HepG2 (cell line): ENCODE results near the gene BPIFB2. TPM values are rescaled to one million over a fixed set of nuclear protein-coding genes. Genes with fewer than 3 reads are reported as not detected.

ENCODE experiments used
- ATF5 ChIP-seq: sonication (generic); formaldehyde crosslinking; IDR thresholded peaks from 2 replicates; pipeline ENCODE4 v1.4.0; 2020; ENCODE audit warnings: mild to moderate bottlenecking, low read depth, missing genetic modification reagents
- CENPBD1 ChIP-seq: sonication (generic); formaldehyde crosslinking; IDR thresholded peaks from 2 replicates; pipeline ENCODE4 v1.8.0; 2022; ENCODE audit warnings: missing genetic modification reagents, low read depth, mild to moderate bottlenecking, borderline replicate concordance
- FOXK1 ChIP-seq: sonication (generic); formaldehyde crosslinking; IDR thresholded peaks from 2 replicates; pipeline ENCODE4 v1.4.0; 2020; ENCODE audit warnings: low read depth, missing genetic modification reagents, borderline replicate concordance
- FOXP1 ChIP-seq, 2 experiments: fragments of 450-650 bp in 1 of 2; IDR thresholded peaks; 2 replicates each; pipeline ENCODE4 v1.6.1; 2017 to 2018; ENCODE audit warnings: antibody characterized with exemption in 1 of 2
- GATAD1 ChIP-seq: IDR thresholded peaks from 2 replicates; pipeline ENCODE4 v1.6.1; 2016; ENCODE audit warnings: missing genetic modification reagents, missing compliant biosample characterization
- JUN ChIP-seq: sonication (generic); formaldehyde crosslinking; IDR thresholded peaks from 2 replicates; pipeline ENCODE4 v1.4.0; 2020; ENCODE audit warnings: mild to moderate bottlenecking, missing genetic modification reagents
- KMT2A ChIP-seq: sonication (generic); formaldehyde crosslinking; IDR thresholded peaks from 2 replicates; pipeline ENCODE4 v1.4.0; 2020; ENCODE audit warnings: missing genetic modification reagents
- NFIC ChIP-seq: IDR thresholded peaks from 2 replicates; pipeline ENCODE4 v1.6.1; 2012; ENCODE audit warnings: mild to moderate bottlenecking, low read length, inconsistent platforms
- PBX2 ChIP-seq: IDR thresholded peaks from 2 replicates; pipeline ENCODE4 v1.6.1; 2016; ENCODE audit warnings: control low read depth
- SNAPC5 ChIP-seq: sonication (generic); formaldehyde crosslinking; IDR thresholded peaks from 2 replicates; pipeline ENCODE4 v1.8.1; 2023; ENCODE audit warnings: mild to moderate bottlenecking, missing genetic modification reagents, borderline replicate concordance
- ZNF562 ChIP-seq: sonication (generic); formaldehyde crosslinking; IDR thresholded peaks from 2 replicates; pipeline ENCODE4 v1.8.0; 2022; ENCODE audit warnings: missing genetic modification reagents, borderline replicate concordance
- ZNF878 ChIP-seq: sonication (generic); formaldehyde crosslinking; IDR thresholded peaks from 2 replicates; pipeline ENCODE4 v1.8.1; 2023; ENCODE audit warnings: mild to moderate bottlenecking, missing genetic modification reagents, moderate library complexity
- ZSCAN31 ChIP-seq: sonication (generic); formaldehyde crosslinking; IDR thresholded peaks from 2 replicates; pipeline ENCODE4 v1.5.0; 2020; ENCODE audit warnings: low read depth, mild to moderate bottlenecking, missing genetic modification reagents
- polyA plus RNA-seq, 8 experiments: library from polyadenylated mRNA; depleted of rRNA in 3 of 8; stranded (reverse) in 7 of 8; unstranded in 1 of 8; fragments of >200 nt; fragmentation: Illumina TruSeq in 4 of 8; extraction: Trizol in 4 of 8; gene quantifications; 2 replicates each; pipeline versions ENCODE4 v1.2.1 to v1.2.3, GENCODE V29; 2011 to 2016; ENCODE audit warnings: low read depth in 4 of 8, missing spikeins in 1 of 8, mixed read lengths in 1 of 8; ENCODE audit not compliant: insufficient read depth in 1 of 8
- total RNA-seq, 5 experiments: library from RNA; depleted of rRNA; stranded (reverse); fragments of >200 nt; fragmentation: Illumina TruSeq; extraction: Trizol; gene quantifications; 2 replicates each; pipeline ENCODE4 v1.2.3, GENCODE V29; 2016; ENCODE audit warnings: low read depth in 1 of 5
- TF ChIP-seq, protein P1 (sequence below): sonication (generic); formaldehyde crosslinking; IDR thresholded peaks from 2 replicates; pipeline ENCODE4 v1.5.0; 2020; ENCODE audit warnings: missing genetic modification reagents
- TF ChIP-seq, protein P2 (sequence below): sonication (generic); formaldehyde crosslinking; IDR thresholded peaks from 2 replicates; pipeline ENCODE4 v1.5.0; 2020; ENCODE audit warnings: mild to moderate bottlenecking, missing genetic modification reagents, borderline replicate concordance

Gene BPIFB2
- total and polyA plus RNA-seq, 2 of the 13 experiments (the other 11 are each of a cell fraction or from before 2014, with no cell fraction given): 54.5 to 902 TPM

GRCh38 chr20:33005908-33006775 lies 1.4 kb upstream of the BPIFB2 start (continued):
- TF ChIP-seq, protein P1, sequence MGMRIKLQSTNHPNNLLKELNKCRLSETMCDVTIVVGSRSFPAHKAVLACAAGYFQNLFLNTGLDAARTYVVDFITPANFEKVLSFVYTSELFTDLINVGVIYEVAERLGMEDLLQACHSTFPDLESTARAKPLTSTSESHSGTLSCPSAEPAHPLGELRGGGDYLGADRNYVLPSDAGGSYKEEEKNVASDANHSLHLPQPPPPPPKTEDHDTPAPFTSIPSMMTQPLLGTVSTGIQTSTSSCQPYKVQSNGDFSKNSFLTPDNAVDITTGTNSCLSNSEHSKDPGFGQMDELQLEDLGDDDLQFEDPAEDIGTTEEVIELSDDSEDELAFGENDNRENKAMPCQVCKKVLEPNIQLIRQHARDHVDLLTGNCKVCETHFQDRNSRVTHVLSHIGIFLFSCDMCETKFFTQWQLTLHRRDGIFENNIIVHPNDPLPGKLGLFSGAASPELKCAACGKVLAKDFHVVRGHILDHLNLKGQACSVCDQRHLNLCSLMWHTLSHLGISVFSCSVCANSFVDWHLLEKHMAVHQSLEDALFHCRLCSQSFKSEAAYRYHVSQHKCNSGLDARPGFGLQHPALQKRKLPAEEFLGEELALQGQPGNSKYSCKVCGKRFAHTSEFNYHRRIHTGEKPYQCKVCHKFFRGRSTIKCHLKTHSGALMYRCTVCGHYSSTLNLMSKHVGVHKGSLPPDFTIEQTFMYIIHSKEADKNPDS (CRISPR knock-in tag): no peak; the same call in 1 of the 2 replicates
- TF ChIP-seq ZSCAN31 (CRISPR knock-in tag) (peak; percentile 92; the same call in 1 of the 2 replicates), FOXP1 (IDR thresholded peaks at IDR 0.05) (no peak), FOXP1 (CRISPR knock-in tag; IDR thresholded peaks at IDR 0.05) (peak; percentile 93), CENPBD1 (CRISPR knock-in tag) (no peak), ZNF878 (peak; percentile 77; the same call in 1 of the 2 replicates), GATAD1 (CRISPR knock-in tag) (peak; percentile 69), NFIC (peak; percentile 90), ATF5 (CRISPR knock-in tag) (no peak), ZNF562 (CRISPR knock-in tag) (no peak), PBX2 (no peak; the same call in 1 of the 2 replicates), SNAPC5 (CRISPR knock-in tag) (peak; percentile 71; the same call in 1 of the 2 replicates), JUN (CRISPR knock-in tag) (peak; percentile 39; the same call in 1 of the 2 replicates), KMT2A (no peak; the same call in 1 of the 2 replicates), FOXK1 (CRISPR knock-in tag) (peak; percentile 91; the same call in 1 of the 2 replicates)
- TF ChIP-seq, protein P2, sequence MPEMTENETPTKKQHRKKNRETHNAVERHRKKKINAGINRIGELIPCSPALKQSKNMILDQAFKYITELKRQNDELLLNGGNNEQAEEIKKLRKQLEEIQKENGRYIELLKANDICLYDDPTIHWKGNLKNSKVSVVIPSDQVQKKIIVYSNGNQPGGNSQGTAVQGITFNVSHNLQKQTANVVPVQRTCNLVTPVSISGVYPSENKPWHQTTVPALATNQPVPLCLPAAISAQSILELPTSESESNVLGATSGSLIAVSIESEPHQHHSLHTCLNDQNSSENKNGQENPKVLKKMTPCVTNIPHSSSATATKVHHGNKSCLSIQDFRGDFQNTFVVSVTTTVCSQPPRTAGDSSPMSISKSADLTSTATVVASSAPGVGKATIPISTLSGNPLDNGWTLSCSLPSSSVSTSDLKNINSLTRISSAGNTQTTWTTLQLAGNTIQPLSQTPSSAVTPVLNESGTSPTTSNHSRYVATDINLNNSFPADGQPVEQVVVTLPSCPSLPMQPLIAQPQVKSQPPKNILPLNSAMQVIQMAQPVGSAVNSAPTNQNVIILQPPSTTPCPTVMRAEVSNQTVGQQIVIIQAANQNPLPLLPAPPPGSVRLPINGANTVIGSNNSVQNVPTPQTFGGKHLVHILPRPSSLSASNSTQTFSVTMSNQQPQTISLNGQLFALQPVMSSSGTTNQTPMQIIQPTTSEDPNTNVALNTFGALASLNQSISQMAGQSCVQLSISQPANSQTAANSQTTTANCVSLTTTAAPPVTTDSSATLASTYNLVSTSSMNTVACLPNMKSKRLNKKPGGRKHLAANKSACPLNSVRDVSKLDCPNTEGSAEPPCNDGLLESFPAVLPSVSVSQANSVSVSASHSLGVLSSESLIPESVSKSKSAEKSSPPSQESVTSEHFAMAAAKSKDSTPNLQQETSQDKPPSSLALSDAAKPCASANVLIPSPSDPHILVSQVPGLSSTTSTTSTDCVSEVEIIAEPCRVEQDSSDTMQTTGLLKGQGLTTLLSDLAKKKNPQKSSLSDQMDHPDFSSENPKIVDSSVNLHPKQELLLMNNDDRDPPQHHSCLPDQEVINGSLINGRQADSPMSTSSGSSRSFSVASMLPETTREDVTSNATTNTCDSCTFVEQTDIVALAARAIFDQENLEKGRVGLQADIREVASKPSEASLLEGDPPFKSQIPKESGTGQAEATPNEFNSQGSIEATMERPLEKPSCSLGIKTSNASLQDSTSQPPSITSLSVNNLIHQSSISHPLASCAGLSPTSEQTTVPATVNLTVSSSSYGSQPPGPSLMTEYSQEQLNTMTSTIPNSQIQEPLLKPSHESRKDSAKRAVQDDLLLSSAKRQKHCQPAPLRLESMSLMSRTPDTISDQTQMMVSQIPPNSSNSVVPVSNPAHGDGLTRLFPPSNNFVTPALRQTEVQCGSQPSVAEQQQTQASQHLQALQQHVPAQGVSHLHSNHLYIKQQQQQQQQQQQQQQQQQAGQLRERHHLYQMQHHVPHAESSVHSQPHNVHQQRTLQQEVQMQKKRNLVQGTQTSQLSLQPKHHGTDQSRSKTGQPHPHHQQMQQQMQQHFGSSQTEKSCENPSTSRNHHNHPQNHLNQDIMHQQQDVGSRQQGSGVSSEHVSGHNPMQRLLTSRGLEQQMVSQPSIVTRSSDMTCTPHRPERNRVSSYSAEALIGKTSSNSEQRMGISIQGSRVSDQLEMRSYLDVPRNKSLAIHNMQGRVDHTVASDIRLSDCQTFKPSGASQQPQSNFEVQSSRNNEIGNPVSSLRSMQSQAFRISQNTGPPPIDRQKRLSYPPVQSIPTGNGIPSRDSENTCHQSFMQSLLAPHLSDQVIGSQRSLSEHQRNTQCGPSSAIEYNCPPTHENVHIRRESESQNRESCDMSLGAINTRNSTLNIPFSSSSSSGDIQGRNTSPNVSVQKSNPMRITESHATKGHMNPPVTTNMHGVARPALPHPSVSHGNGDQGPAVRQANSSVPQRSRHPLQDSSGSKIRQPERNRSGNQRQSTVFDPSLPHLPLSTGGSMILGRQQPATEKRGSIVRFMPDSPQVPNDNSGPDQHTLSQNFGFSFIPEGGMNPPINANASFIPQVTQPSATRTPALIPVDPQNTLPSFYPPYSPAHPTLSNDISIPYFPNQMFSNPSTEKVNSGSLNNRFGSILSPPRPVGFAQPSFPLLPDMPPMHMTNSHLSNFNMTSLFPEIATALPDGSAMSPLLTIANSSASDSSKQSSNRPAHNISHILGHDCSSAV (CRISPR knock-in tag): no peak; the same call in 1 of the 2 replicates
